HG03095 (cell line): Measurements from ENCODE around the gene COL13A1.

Source experiments
- ATAC-seq: cut with Tn5 transposase; IDR thresholded peaks from one replicate; pipeline ENCODE4 v1.9.1; 2021; ENCODE audit warnings: moderate library complexity; ENCODE audit not compliant: unreplicated experiment

The COL13A1 gene

DNA sequence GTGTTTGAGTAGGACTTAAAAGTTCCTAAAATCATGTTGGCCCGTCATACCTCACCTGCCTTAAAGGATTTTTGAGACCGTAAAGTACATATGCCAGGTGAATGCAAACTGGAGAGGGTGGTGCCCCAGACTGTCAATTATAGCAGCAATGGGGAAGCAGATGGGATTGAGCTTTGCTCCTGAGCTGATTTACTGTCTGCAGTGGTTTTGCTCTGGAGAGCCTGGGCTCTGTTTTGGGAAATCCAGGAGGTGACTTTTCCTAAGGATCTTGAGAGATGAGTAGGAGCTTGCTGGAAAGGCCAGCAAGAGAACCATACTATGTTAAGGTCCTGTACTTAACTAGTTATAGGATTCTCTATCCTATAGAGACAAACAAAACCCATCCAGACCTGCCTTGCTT is 43.0 kb downstream of the COL13A1 start:
- ATAC-seq: no peak

DNA sequence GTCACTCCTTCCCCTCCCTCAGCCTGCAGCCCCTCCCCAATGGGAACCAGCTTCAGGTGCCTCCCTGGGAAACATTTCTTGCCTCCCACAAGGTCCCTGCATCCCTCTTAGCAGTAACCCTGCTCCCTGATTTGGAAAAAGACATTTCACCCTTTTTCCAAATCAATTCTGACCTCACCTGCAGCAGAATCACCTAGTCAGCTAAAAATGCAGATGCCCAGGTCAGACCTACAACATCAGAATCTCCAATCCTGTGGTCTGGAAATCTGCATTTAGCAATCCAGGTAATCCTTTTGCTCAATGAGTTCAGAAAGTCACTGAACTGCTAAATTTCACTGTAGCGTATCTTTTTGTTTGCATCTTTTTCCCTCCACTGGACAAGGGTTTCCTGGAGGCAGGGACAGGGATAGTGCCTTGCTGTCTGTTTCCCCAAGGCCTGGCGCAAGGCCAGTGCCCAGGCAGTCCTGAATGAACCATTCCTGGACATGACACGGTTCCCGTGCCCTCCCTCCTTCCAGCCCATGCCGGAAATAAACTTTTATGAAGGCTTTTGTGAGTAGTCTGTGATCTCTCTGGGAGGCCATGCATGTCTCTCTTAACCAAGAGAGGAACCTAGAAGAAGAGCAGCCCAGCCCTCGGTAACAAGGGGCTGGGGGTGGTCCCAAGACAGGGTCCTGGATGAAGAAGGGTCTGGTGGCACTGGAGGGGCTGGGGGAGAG is 44.0 kb downstream of the COL13A1 start:
- ATAC-seq: no peak

DNA sequence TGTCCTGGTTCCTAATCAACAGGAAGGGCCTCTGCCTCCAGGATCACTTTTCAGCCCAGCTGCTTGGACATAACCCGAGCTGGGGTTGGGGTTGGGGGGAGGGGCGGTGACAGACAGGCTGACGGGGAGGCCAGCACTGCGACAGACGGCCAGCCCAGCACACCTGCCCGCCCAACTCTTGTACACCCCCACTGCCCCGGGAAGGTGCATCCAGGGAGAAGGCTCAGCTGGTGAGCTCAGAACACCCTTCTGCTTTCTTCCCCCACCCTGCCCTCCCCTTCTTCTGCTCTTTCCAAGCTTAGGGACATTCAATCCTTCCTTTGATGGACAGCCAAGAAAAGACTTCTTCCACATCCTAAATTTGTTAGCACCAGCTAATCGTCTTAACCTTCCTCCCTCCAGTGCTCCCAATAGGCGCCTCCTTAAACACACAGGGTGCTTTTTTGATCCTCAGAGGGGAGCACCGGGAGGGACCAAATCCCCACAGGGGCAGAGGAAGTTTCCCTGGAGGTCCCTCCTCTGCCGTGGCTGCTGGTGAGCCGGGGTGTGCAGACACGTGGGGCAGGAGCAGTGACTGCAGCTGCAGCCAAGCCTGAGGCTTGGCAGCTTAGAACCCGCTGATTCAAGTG is 44.7 kb downstream of the COL13A1 start:
- no peak for ATAC-seq

DNA sequence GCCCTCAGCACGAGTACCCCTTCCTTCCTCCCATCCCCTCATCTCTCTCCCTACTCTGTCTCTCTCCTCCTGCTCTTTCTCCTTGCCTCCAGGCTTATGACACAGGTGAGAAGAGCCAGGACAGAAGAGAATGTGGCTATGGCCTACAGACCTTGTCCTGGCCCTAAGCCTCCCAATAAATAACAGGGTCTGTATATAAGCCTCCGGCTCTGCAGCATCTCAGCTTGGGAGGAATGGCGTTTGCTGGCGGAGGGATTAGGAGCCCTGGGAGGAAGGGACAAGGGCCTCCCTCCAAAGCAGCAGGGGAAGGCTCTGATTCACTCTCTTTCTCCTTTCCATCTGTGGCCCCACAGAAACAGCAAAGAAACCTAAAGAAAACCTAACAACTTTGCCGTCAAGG is 45.8 kb downstream of the COL13A1 start:
- ATAC-seq: no peak

DNA sequence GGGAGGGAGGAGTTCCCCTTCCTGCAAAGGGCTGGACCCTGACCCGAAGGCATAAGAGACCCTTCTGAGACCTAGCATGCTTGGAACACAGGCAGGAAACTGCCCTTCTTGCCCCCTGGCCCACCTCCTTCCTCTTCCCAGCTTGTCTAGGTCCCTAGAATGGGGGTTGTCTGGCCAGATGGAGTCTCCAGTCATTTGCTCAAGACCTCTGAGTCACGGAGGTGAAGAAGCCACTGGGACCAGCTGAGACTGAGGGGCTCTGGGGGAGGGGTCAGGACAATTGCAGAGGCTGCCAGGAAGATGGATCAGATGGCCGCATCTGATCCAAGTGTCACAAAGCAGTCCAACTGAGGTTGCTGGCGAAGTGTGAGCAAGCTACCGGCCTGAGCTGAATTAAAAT is 46.2 kb downstream of the COL13A1 start:
- no peak for ATAC-seq

DNA sequence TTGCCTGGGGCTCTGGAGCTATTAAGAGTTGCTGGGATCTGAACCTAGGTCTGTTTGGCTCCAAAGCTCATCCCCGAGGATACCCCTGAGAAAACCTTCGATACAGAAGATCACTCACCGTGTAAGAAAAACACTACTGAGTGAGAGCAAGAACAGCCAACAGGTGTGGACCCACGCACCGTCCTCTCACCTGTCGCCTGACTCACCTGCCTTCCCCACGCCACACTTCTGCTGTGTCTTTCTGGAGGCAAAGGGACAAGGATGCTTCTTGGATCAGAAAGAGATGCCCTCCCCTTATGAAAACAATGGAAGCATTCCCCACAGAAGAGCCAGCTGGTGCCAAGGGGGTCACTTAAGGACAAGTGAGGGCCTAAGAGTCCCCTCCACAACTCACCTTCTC is 46.7 kb downstream of the COL13A1 start:
- no peak for ATAC-seq

DNA sequence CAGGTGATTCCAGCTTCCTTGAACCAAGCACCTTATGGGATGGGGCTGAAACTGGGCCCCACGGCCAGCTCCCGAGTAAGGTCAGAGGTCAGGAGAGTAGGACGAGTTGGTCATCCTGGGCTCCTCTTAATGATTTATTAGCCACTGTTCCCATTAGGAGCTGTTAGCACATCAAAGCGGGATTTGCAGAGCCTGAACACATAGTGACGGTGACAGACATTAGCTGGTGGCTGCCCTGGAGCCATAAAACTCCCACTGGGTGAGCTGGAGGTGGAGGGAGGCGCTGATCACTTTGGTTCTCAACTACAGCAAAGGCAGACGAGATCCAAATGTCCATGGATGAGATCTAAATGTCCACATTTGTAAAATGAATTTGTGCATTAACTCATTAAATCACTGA is 48.1 kb downstream of the COL13A1 start:
- ATAC-seq: no peak

DNA sequence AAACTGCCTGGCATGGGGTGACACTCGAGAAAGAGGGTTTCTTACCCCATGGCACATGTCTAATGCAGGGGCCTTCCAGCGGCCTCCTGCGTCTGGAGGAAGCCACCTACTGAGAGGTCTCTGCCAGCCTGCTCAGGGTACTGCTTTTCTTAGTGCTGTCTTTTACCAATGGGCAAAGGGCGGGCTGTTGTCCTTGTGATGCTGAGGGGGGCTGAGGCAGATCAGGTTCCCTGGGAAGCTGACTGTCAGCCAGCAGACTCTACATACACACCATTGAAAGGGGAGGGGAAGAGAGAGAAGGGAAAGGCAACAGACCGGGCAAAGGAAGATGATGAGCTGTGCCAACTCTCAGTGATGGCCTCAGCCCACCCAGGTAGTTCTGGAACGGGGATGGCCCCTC is 48.7 kb downstream of the COL13A1 start:
- ATAC-seq: no peak

DNA sequence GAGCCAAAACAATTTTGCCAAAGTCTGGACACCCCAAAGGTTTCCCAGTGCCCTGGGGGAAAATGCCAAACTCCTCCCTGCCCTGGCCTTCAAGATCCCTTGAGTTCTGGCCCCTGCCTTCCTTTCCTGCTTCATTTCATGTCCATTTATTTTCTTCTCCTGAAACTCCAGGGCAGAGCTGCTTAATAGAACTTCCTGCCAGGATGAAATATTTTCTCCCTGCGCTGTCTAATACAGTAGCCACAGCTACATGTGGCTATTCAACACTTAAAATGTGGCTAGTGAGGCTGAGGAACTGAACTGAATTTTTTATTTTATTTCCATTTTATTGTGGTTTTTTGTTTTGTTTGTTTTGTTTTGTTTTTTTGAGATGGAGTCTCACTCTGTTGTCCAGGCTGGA is 49.6 kb downstream of the COL13A1 start:
- no peak for ATAC-seq

DNA sequence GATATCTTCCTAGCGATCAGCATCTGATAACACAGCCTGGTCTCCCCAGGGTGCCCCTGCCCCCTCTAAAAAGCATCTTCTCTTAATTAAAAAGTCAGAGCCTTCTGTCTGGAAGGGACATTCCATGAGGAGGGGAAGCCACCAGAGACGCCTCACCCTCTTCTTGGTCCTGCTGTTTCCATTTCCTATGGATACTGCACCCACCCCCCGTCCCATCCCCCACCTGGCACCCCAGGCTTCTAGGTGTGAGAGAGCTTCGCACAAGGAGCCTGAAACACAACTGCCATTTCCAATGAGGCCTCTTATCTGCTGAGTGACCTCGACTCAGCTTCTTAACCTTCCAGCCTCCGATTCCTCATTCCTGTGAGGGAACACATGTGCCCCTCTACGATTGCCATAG is 51.4 kb downstream of the COL13A1 start:
- no peak for ATAC-seq

DNA sequence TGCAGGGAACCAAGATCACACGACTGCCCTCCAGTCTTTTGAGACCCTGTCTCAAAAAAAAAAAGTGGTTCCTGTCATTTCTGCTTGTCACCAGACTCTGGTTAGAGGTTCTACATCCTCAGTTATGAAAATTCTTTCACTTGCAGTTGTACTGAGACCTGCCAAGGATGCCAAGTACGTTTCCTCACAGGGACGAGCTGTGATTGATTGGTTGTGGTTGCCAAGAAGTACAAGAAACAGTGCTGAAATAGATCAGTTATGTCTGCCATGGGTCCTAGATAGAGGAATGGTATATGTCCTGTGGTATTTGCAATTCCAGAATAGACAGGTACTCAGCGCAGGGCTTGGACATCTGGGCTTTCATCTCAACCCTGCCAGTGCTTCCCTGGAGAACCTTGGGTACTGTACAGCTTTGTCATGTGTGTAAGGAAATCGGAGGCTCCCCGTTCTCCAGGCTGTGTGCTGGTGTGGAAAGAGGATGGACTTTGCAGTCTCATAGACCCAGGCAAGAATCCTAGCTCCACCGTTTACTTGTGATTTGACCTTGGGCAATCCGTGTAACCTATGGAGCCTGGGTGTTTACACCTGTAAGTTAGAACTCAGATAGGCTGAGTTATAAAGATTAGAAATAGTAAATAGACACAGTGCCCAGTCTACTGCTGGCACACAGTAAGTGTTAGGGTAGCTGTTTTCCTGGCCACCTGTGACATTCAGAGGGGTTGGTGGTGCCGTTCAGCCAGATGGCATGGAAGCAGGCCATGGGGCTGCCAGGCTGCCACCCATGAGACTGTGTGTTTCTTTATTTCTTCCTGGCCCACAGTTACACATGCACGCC is 53.0 kb downstream of the COL13A1 start:
- ATAC-seq: no peak

DNA sequence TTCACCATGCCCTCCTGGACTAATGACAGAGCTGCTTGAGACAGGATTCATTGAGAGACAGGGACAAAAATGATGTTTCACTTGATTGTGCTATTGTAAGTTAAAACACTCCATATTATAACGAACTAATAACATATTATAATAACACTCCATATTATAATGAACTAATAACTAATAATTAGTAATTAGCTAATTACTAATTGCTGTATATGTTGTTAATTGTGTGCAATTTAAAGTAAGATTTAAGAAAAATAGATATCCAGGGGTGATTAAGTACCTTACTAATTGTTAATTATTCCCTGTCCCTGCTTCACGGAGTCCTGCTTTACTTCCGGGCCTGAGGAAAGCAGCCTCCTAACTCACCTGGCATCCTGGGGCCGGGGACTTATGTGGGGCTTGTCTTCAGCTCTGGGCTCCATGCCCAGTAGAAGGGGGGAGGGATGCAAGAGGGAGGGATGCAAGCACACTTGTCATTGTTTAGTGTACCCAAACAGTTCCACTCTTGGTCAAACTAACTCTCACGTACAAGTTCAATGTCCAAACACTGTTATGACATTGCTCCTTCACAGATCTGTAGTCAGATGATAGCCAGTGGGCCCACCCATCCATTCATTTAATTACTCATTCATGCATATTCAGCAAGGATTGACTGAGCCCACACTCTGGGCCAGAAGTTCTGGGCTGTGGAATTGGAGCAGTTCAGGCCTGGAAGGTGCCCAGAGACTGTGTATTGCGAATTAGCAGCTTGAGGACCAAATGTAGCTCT is 53.8 kb downstream of the COL13A1 start:
- no peak for ATAC-seq

DNA sequence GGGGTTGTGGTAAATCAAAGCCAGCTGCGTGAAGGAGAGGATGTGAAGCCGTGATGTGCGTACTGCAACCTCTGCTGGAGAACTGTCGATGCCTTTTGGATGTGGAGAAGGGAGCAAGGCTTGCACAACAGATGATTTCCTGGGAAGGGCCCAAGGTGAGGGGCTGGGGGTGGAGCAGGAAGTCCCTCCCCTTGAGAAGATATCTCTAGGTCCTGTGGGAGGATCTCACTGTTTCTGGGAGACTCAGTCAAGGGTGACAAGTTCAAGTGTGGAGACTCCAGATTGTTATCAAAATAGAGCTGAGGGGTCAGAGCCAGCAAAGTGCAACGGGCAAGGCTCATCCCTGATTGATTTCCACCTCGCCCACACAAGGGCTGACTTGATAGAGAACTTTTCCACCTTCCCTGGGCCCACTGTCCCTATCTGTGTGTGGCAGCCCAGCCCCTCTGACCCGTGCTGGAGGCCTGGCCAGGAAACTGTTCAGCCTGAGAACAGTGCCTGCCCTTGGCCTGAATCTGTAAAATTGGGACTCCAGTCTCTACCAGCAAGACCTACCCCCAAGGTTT is 55.0 kb downstream of the COL13A1 start:
- ATAC-seq: no peak

DNA sequence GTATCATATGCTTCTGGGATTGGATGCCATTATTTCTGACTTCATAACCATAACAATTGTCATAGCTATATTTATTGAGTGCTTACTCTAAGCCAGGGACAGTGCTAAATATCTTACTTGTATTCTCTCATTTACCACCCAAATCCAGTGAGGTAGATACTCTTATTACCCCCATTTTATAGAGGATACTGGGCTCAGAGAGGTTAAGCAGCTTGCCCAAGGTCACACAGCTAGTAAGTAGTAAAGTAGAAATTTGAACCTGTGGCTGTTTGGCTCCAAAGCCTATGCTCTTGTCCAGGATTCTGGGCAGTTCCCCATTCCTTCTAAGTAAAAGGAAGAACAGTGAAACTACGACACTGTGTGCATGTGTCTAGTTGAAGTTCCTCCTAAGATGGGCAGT is 56.5 kb downstream of the COL13A1 start:
- ATAC-seq: no peak

DNA sequence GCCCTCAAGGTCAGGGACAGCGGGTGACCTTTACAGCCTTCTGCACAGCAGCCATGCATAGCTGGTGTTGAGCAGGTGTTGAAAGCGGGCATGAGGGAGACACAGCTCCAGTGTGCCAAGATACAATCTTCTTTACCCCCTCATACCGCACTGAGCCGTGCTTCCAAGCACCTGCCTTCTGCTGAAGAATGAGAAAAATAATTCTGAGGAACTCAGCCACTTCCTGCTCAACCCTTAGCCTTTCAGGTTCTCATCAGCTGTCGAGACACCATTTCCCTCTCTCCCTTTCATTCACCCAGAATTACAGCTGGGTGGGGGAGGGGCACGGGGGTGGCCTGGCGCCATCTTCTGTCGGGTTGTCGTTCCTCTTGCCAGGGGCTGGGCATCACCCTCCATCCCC is 58.6 kb downstream of the COL13A1 start:
- no peak for ATAC-seq

DNA sequence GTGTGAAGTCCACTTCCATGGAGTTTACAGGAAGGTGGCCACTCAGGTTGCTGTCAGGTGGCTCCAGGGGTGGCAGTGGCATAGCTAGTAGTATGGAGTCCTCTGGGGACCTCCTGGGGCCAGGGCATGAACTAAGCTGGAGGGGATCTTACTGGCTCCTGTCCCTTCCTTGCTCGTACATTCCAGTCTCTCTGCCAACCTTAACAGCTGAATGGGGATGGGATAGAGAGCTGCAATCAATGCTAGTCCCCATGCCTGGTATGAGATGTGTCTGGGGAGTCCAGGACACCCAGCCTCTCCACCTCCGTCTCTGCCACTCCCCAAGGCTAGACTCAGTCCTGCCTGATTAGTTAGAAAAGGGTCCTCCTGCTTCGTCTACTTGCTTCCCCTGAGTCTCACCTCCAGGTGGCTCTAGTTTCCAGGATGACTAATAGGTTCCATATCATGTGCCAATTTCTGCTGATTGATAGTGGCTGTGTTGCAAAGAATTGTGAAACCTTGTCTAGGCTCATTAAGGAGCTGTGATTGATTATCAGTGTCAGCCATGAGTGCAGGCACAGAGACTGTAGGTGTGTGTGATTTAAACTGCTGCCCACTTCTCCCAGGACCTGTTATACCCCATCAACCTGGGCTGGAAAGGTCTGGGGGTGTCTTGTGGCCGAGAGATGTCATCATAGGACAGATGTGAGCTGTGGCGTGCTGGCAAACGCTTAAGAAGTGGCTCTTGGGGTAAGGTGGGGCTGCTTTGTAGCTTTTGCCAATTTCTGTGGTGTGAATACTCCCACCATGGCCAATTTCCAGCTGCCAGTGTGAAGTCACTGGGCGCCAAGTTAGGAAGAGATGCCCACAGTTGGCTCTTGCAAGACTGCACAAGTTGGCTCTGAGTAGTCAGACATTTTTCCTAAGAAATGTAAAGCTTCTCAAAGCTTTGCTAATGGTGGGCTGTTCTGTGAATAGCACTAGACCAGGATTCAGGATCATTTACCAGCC is 59.8 kb downstream of the COL13A1 start:
- ATAC-seq: no peak

DNA sequence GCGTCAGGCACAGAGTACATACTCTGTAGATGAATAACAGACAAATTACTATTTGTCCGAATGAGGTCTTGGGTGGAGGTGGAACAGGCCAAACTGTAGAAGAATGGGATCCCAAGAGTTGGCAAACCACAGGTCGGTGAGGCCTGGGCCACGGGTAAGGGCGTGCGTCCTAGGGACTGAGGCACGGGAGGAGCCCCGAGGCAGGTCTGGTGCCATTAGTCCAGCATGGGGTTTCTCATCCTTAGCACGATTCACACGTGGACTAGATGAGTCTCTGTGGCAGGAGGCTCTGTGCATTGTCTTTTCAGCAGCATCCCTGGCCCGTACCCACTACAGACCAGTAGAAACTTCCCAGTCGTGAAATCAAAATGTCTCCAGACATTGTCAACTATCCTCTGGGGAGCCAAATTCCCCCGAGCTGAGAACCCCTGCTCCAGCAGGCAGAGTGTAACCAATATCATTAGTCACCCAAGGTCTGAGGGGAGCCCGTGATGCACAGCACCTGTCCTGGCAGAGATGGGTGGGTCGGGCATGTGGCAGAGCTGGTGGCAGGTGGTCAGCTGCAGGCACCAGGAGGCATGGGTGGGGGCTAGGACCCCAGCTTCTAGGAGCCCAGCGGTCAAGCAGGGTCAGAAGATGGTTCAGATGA is 61.3 kb downstream of the COL13A1 start:
- no peak for ATAC-seq

DNA sequence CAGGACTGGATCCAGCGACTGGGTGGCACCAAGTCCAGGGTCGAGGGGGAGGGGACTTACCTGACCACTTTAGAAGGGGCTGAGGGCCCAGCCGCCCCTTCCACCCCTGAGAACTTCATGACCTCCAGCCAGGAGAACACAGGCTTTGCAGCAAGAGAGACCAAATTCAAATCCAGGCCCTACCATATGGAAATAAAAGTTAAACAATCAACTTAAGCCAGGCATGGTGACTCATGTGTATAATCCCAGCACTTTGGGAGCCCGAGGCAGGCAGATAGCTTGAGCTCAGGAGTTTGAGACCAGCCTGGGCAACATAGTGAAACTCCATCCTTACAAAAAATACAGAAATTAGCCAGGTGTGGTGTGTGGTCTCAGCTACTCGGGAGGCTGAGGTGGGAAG is 61.9 kb downstream of the COL13A1 start:
- ATAC-seq: no peak

DNA sequence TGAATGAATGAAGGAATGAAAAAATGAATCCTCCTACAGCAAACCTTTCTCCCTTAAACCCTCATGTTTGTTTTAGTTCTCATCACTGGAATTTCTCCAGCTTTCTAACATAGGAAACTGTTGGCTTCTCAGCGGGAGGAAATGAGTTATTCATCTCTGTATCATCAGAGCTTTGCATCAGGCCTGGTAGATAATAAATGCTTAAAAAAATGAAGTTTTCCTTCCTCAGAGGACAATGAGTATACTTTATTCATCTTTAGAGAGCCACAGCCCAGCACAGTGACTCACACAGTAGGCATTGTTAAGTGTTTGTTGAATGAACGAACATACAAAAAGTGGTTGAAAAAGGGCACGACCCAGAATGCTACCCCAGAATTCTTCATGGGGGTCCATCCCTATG is 62.6 kb downstream of the COL13A1 start:
- no peak for ATAC-seq
